AG04449 (cell line): ENCODE results near the gene RIPOR3.

Experiments used
- CTCF ChIA-PET: fragments of 350-600 bp; formaldehyde crosslinking; extraction: SDS; loops from one replicate; lab custom pipeline; 2021; ENCODE audit warnings: antibody characterized with exemption; lab: Yijun Ruan, JAX
- POLR2A ChIA-PET: fragments of 400-600, 350-600 bp; formaldehyde crosslinking; extraction: SDS; loops from one replicate; lab custom pipeline; 2020; ENCODE audit warnings: antibody characterized with exemption, inconsistent platforms; lab: Yijun Ruan, JAX
- DNase-seq: peaks from one replicate; pipeline ENCODE4 v3.0.0-alpha.2; 2010; ENCODE audit warnings: low read depth, low spot score
- H3K4me3 ChIP-seq: 2 replicates; pipeline ENCODE4 v1.5.1; 2011; ENCODE audit warnings: low read depth, mild to moderate bottlenecking, control low read depth, low read length
- CTCF ChIP-seq: IDR thresholded peaks from one replicate; pipeline ENCODE4 v1.5.1; 2011; ENCODE audit warnings: mild to moderate bottlenecking, moderate library complexity, low read length, control low read depth, inconsistent platforms; ENCODE audit not compliant: insufficient read depth; ENCODE audit errors: missing control alignments

Gene RIPOR3

DNA sequence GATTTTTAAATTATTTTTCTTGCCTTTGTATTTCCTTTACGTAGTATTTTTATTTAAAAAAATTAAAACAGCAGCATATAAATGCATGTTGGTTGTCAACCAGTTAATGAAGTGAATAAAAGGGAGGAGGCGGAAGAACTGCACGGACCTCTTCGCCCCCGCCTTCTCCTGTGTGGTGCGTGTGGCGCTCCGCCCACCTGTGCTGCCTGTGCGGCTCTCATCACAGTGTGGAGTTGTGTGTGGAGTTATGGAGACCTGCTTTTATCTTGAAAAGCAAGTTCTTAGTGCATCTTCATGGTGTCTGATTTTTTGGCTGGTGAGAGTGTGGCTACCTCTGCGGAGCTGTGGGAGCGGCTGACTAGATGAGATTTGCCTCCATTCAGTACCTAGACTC lies 122.8 kb downstream of the RIPOR3 start:
- ChIA-PET CTCF (interaction anchor here (1.0 to 1.3 kb wide), 2 partner anchors 15 to 381 kb away, joined by 3 read pairs; no protein-coding TSS in a partner anchor), POLR2A (no interaction called here)
- no peak overlapping the region for H3K4me3 ChIP-seq
- no peak for TF ChIP-seq CTCF
- no peak for DNase-seq

DNA sequence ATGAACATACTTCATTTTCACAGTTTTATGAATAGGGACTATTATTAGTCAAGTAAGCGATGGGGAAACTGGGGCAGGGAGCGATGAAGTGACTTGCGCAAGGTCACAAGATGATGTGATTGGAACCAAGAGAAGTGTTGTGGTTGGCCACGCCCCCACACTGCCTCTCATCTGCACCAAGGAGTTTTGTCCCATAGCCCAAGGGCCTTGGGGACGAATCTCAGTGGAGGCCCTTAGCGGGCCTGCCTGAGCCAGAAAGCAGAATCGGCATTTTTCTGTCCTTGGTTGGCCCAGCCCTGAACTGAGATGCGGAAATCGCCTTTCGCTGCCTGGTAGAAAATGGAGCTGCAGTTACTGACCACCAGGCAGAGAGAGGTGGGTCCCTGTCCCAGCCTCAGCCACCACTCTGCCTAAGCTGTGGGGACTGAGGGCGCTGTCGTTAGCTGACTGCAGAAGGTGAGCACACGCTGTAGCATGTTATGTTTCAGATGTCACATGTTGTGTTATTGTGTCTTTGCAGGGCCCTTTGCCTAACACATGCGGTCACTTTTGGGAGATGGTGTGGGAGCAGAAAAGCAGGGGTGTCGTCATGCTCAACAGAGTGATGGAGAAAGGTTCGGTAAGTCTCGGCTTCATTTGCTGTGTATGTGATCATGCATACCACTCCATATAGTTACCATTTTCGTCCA lies 123.3 kb downstream of the RIPOR3 start:
- TF ChIP-seq CTCF: no peak
- DNase-seq: no peak
- no peak overlapping the region for H3K4me3 ChIP-seq
- ChIA-PET POLR2A (no interaction called here), CTCF (interaction anchor here (10.4 kb wide), 1 partner anchor 8 kb away, joined by 88 read pairs; no protein-coding TSS in a partner anchor)

DNA sequence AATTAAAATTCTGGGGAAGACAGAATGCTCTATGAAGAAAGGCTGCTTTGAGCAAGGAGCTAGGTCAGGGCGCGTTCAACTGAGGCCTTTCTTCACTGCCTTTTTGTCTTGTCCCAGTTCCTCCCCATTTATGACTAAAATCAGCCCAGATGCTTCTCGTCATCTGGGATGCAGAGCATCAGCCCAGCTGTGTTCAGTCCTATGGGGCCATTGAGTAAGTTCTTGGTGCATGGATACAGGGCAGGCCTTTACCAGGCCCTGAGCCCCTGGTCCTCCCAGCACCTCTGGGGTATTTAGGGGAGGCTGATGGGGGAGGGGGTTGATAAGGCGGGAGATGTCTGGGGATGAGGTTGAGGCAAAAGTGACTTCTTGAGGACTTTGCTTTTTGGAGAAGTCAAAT lies 125.5 kb downstream of the RIPOR3 start:
- ChIA-PET POLR2A (interaction anchor here (0.7 kb wide), 1 partner anchor 156 kb away, joined by 3 read pairs; no protein-coding TSS in a partner anchor), CTCF (interaction anchor here (1.4 to 10.4 kb wide), 6 partner anchors 9 to 87 kb away, joined by 4 to 88 read pairs (median 6); no protein-coding TSS in a partner anchor)
- no peak overlapping the region for H3K4me3 ChIP-seq
- no peak for TF ChIP-seq CTCF
- DNase-seq: no peak

GRCh38 chr20:50565383-50565782 lies 126.0 kb downstream of the RIPOR3 start:
- H3K4me3 ChIP-seq: no peak overlapping the region
- POLR2A ChIA-PET: interaction anchor here (0.7 kb wide), 1 partner anchor 156 kb away, joined by 3 read pairs; no protein-coding TSS in a partner anchor
- TF ChIP-seq CTCF: no peak
- CTCF ChIA-PET: interaction anchor here (1.4 to 10.4 kb wide), 7 partner anchors 8 to 87 kb away, joined by 4 to 88 read pairs (median 5); no protein-coding TSS in a partner anchor
- no peak for DNase-seq

GRCh38 chr20:50563133-50563944 lies 128.0 kb downstream of the RIPOR3 start:
- ChIA-PET POLR2A (no interaction called here), CTCF (interaction anchor here (1.3 to 10.4 kb wide), 3 partner anchors 12 to 83 kb away, joined by 3 to 88 read pairs (median 16); no protein-coding TSS in a partner anchor)
- no peak overlapping the region for H3K4me3 ChIP-seq
- TF ChIP-seq CTCF: no peak
- DNase-seq: no peak

DNA sequence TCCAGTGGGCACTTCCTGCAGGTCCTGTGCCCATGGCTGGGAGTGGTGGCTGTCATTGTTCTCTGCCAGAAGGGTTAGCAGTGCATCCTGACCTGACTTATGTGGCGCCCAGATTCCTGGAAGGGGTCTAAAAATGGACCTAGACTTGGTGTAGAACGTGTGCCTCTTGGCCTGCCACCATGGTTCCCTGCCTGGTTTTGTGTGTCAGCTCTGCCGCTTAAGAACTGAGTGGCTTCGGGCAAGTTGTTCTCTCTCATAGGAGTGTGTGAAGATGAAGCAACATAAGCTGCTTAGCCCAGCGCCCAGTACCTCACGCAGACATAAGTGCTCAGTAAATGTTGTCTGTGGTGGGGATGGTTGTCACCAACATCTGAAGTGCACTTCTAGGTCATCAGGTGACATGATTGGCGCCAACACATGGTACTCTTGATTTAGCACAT lies 129.1 kb downstream of the RIPOR3 start:
- H3K4me3 ChIP-seq: no peak overlapping the region
- CTCF ChIA-PET: interaction anchor here (1.2 to 10.4 kb wide), 4 partner anchors 8 to 48 kb away, joined by 3 to 88 read pairs (median 10); no protein-coding TSS in a partner anchor
- TF ChIP-seq CTCF: no peak
- POLR2A ChIA-PET: no interaction called here
- no peak for DNase-seq
